ENCODE data around the gene RPL12. TPM values are rescaled to one million over a fixed set of nuclear protein-coding genes. Genes with fewer than 3 reads are reported as not detected.

Gene RPL12
- total RNA-seq, 3 donors from 2014 or later (not counting 1 experiment from before 2014, with no cell fraction given), result 561 to 770 (median 724) TPM

- ATAC-seq, result no peak
- 96% methylated on average over 17 of the region's 17 CpGs for WGBS (ENCODE audit: insufficient coverage)
- no peak overlapping the region for H3K4me3 Mint-ChIP-seq
These were observed 28.4 kb upstream of the RPL12 start for GRCh38 chr9:127479507-127480081.

GRCh38 chr9:127474592-127474991 is 23.4 kb upstream of the RPL12 start:
- no peak for DNase-seq
- H3K27ac ChIP-seq (ENCODE audit: low read length), result no peak overlapping the region
- TF ChIP-seq CTCF (IDR thresholded peaks at IDR 0.05), result no peak
- H3K27me3 Mint-ChIP-seq (ENCODE audit: low read depth in 2 of 2), result no peaks in the 10 kb centered on the region
- WGBS (ENCODE audit: insufficient coverage), result 95% methylated on average over 4 of the region's 5 CpGs
- H3K36me3 ChIP-seq (ENCODE audit: control insufficient read depth, insufficient read depth, low read length), result peaks cover 13% of the 10 kb centered on the region
- H3K9me3 ChIP-seq (ENCODE audit: control insufficient read depth, insufficient read depth, low read length), result no peaks in the 10 kb centered on the region
- intact Hi-C loops (cut with micrococcal nuclease), result no loop called here
- no peak for ATAC-seq
- H3K27ac Mint-ChIP-seq, result no peak overlapping the region
- H3K4me1 ChIP-seq (ENCODE audit: control insufficient read depth, insufficient read depth, low read length), result no peaks in the 10 kb centered on the region
- no peaks in the 10 kb centered on the region for H3K27me3 ChIP-seq (ENCODE audit: control insufficient read depth, insufficient read depth, low read length)
- peaks cover 5% of the 10 kb centered on the region for H3K36me3 Mint-ChIP-seq
- no peak overlapping the region for H3K4me3 ChIP-seq (ENCODE audit: low read length)
- no peaks in the 10 kb centered on the region for H3K4me1 Mint-ChIP-seq
- H3K4me3 Mint-ChIP-seq, result no peak overlapping the region
- H3K9me3 Mint-ChIP-seq, result no peaks in the 10 kb centered on the region

More at GRCh38 chr9:127479507-127480081, 28.4 kb upstream of the RPL12 start:
- DNase-seq, result no peak
- H3K9me3 Mint-ChIP-seq, result no peaks in the 10 kb centered on the region
- H3K36me3 ChIP-seq (ENCODE audit: control insufficient read depth, insufficient read depth, low read length), result peaks cover 31% of the 10 kb centered on the region
- no peak overlapping the region for H3K27ac Mint-ChIP-seq
- no peaks in the 10 kb centered on the region for H3K9me3 ChIP-seq (ENCODE audit: control insufficient read depth, insufficient read depth, low read length)
- no peaks in the 10 kb centered on the region for H3K4me1 ChIP-seq (ENCODE audit: control insufficient read depth, insufficient read depth, low read length)
- TF ChIP-seq CTCF (IDR thresholded peaks at IDR 0.05), result no peak
- no peak overlapping the region for H3K4me3 ChIP-seq (ENCODE audit: low read length)
- H3K27me3 Mint-ChIP-seq (ENCODE audit: low read depth in 2 of 2), result no peaks in the 10 kb centered on the region
- H3K27me3 ChIP-seq (ENCODE audit: control insufficient read depth, insufficient read depth, low read length), result no peaks in the 10 kb centered on the region
- H3K27ac ChIP-seq (ENCODE audit: low read length), result no peak overlapping the region
- no peaks in the 10 kb centered on the region for H3K4me1 Mint-ChIP-seq
- intact Hi-C loops (cut with micrococcal nuclease), result no loop called here
- no peaks in the 10 kb centered on the region for H3K36me3 Mint-ChIP-seq

GRCh38 chr9:127473932-127474331 is 22.7 kb upstream of the RPL12 start:
- H3K4me1 Mint-ChIP-seq, result no peaks in the 10 kb centered on the region
- Histone ChIP-seq H3K4me3 (ENCODE audit: low read length) (no peak overlapping the region), H3K27ac (ENCODE audit: low read length) (no peak overlapping the region), H3K27me3 (ENCODE audit: control insufficient read depth, insufficient read depth, low read length) (no peaks in the 10 kb centered on the region), H3K4me1 (ENCODE audit: control insufficient read depth, insufficient read depth, low read length) (no peaks in the 10 kb centered on the region), H3K9me3 (ENCODE audit: control insufficient read depth, insufficient read depth, low read length) (no peaks in the 10 kb centered on the region), H3K36me3 (ENCODE audit: control insufficient read depth, insufficient read depth, low read length) (peaks cover 7% of the 10 kb centered on the region)
- H3K9me3 Mint-ChIP-seq, result no peaks in the 10 kb centered on the region
- no peak for DNase-seq
- intact Hi-C loops (cut with micrococcal nuclease), result no loop called here
- no peak overlapping the region for H3K27ac Mint-ChIP-seq
- H3K36me3 Mint-ChIP-seq, result peaks cover 5% of the 10 kb centered on the region
- no peak for TF ChIP-seq CTCF (IDR thresholded peaks at IDR 0.05)
- WGBS (ENCODE audit: insufficient coverage), result 88% methylated on average over 4 of the region's 4 CpGs
- H3K27me3 Mint-ChIP-seq (ENCODE audit: low read depth in 2 of 2), result no peaks in the 10 kb centered on the region
- no peak overlapping the region for H3K4me3 Mint-ChIP-seq
- no peak for ATAC-seq

- no peak for TF ChIP-seq CTCF (IDR thresholded peaks at IDR 0.05)
- DNase-seq (no peak), ATAC-seq (no peak)
- no peak overlapping the region for H3K27ac Mint-ChIP-seq
- H3K4me1 Mint-ChIP-seq, result no peaks in the 10 kb centered on the region
- H3K4me1 ChIP-seq (ENCODE audit: control insufficient read depth, insufficient read depth, low read length), result no peaks in the 10 kb centered on the region
- no peaks in the 10 kb centered on the region for H3K27me3 ChIP-seq (ENCODE audit: control insufficient read depth, insufficient read depth, low read length)
- H3K27ac ChIP-seq (ENCODE audit: low read length), result no peak overlapping the region
- no peak overlapping the region for H3K4me3 ChIP-seq (ENCODE audit: low read length)
- H3K36me3 ChIP-seq (ENCODE audit: control insufficient read depth, insufficient read depth, low read length), result peaks cover 7% of the 10 kb centered on the region
- no peaks in the 10 kb centered on the region for H3K27me3 Mint-ChIP-seq (ENCODE audit: low read depth in 2 of 2)
- 96% methylated on average over 9 of the region's 10 CpGs for WGBS (ENCODE audit: insufficient coverage)
- H3K9me3 ChIP-seq (ENCODE audit: control insufficient read depth, insufficient read depth, low read length), result no peaks in the 10 kb centered on the region
- peaks cover 5% of the 10 kb centered on the region for H3K36me3 Mint-ChIP-seq
- intact Hi-C loops (cut with micrococcal nuclease), result no loop called here
- no peak overlapping the region for H3K4me3 Mint-ChIP-seq
- H3K9me3 Mint-ChIP-seq, result no peaks in the 10 kb centered on the region
These were observed 22.3 kb upstream of the RPL12 start for GRCh38 chr9:127473501-127473900.

Measured in natural killer cell (primary cell).